ENCODE data around the gene ATG4D. TPM values are rescaled to one million over a fixed set of nuclear protein-coding genes. Genes with fewer than 3 reads are reported as not detected.
"Not testable (repeated sequence)": the region's sequence is repeated elsewhere in the genome, so short reads cannot be mapped to it uniquely, and the experiment has no call there.

Gene ATG4D
- total and polyA plus RNA-seq, 2 experiments from 2014 or later: 15.1 to 55.5 TPM

- no peak for TF ChIP-seq ZNF462 (CRISPR knock-in tag; IDR thresholded peaks at IDR 0.05)
- no peak for TF ChIP-seq ETS1 (IDR thresholded peaks at IDR 0.05)
- TF ChIP-seq NANOG (IDR thresholded peaks at IDR 0.05; ENCODE audit: borderline replicate concordance): no peak
- no peak for TF ChIP-seq ZNF331 (CRISPR knock-in tag; IDR thresholded peaks at IDR 0.05; ENCODE audit: low read depth)
- no peak for TF ChIP-seq EZH2 (IDR thresholded peaks at IDR 0.05; ENCODE audit: low read depth, unreplicated experiment)
- no peak for TF ChIP-seq ZNF114 (CRISPR knock-in tag; IDR thresholded peaks at IDR 0.05)
These were observed 18.1 kb upstream of the ATG4D start (continued) for GRCh38 chr19:10525636-10526035.

- not testable (repeated sequence) for H3K4me3 ChIP-seq; H4K20me1 ChIP-seq (replicated peaks; ENCODE audit: insufficient read depth); DNase-seq (ENCODE audit: low spot score); H3K4me3 Mint-ChIP-seq; H3K4me2 ChIP-seq; H3K36me3 Mint-ChIP-seq (ENCODE audit: low read depth); H3K27me3 ChIP-seq (ENCODE audit: insufficient read depth); H3K27me3 Mint-ChIP-seq (ENCODE audit: insufficient read depth, low read depth, poor library complexity); H3K4me1 ChIP-seq (ENCODE audit: insufficient read depth); H3K36me3 ChIP-seq (ENCODE audit: insufficient read depth); H3K79me2 ChIP-seq (replicated peaks; ENCODE audit: insufficient read depth); ATAC-seq; H3K27ac ChIP-seq (ENCODE audit: low read depth); H3K9me2 ChIP-seq (ENCODE audit: insufficient read depth); H3K27ac Mint-ChIP-seq; H3K9me3 Mint-ChIP-seq; H3K4me1 Mint-ChIP-seq; H3F3A ChIP-seq (replicated peaks; ENCODE audit: low read depth); H2AFZ ChIP-seq
These were observed 16.8 kb upstream of the ATG4D start for GRCh38 chr19:10526887-10527286.

All from GM23338 (cell line).